ENCODE results near the gene CERK. TPM values are rescaled to one million over a fixed set of nuclear protein-coding genes. Genes with fewer than 3 reads are reported as not detected.

Gene CERK
- total RNA-seq, 1 donor from 2014 or later: 103 TPM

DNA sequence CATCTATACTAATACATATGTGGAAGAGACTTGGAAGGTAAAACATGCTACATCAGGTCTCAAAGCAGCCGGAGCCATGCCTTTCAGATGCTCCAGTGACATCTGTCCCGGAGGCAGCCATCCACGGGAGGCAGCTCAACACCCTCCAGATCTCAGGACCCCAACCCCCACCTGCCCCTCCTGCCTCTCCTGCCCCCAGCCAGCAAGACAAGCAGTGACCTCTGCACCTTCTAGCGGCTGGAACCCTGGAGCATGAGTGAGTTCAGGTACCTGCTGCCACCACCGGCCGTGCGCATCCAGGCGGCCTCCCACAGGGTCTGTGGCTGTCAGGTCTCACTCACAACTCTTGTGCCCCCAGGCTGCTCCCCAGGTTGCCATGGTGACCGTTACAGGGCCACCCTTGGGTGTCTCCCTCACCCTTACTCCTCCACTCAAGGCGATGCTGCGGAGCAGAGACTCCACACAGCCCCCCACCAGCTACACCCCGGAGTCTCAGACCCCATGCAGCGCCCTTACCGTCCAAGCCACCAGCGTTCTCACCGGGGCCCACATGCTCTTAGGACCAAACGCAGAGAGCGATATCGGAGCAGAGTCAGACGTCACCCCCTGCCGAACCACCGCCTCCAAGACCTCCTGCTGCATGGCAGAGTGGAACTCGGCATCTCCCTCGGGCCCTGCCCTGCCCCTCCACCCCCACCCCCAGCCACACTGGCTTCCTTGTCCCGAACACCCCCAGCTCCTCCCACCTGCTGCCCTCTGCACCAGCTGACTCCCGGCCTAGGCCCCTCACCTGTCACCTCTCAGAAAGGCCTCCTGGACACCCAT, 34.7 kb downstream of the CERK start:
- DNase-seq (ENCODE audit: low read depth, low spot score): no peak

DNA sequence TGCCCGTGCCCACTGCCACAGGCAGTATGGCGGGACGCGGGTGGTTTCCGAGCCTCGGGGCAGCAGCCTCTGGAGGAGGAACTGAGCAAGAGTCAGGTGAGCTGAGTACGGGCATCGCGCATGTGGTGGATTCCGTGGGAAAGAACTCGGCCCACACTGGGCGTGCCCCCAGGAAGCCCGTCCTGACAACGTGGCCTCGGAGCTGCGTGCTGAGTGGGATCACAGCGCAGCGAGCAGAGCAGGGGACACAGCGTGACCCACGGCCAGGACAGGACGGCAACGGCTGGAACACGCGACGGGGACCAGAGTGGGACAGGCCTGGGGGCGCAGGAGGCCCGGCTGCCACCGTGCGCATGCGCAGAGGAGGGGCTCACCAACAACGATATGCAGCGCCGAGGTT, 36.8 kb downstream of the CERK start:
- DNase-seq (ENCODE audit: low read depth, low spot score): no peak

DNA sequence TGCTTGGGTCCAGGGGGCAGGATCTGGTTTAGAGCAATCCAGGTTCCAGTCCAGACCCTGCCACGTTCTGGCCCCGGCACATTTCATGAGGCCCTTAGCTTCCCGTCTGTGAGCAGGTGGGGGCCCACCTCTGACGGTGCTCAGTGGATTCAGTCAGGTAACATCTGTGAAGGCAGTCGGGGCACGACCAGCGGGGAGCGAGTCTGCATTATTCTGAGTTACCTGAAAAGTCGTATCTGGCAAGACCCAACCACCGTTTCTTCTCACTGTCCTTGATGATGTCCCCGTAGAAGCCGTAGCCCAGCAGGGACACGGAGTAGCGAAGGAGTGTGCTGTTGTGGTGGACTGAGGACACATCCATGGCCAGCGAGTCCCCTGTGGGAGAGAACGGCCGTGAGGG, 39.0 kb downstream of the CERK start:
- DNase-seq (ENCODE audit: low read depth, low spot score): no peak

DNA sequence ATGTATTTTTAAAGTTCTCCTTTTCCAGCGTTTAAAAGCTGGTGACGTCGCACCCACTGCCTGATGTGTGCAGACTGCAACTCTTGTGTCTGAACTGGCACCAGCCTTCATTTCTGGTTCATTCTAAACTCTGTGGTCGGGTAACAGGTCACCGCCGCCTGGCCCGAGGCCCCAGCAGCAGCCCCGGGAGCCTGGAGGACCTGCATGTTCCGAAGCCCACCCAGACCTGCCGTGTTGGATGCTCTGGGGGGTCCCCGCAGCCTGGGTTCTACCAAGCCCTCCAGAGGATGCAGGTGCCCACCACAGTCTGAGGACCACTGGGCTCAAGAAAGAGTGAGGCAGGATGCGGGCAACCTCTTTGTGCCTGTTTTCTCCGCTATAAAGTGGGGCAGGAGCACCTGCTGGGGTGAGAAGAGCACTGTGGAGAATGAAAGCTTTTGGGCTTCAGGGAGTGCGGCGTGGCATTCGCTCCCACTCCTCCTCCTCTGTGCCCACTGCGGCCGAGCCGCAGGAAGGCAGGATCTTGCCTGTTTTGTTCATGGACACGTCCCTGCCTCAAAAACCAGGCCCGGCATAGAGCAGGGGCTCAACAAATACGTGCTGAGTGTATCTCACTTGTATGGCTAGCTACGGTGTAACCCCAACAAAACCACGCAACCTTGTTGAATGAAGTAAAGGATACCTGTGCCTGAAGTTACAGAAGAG, 40.1 kb downstream of the CERK start:
- no peak for DNase-seq (ENCODE audit: low read depth, low spot score)

DNA sequence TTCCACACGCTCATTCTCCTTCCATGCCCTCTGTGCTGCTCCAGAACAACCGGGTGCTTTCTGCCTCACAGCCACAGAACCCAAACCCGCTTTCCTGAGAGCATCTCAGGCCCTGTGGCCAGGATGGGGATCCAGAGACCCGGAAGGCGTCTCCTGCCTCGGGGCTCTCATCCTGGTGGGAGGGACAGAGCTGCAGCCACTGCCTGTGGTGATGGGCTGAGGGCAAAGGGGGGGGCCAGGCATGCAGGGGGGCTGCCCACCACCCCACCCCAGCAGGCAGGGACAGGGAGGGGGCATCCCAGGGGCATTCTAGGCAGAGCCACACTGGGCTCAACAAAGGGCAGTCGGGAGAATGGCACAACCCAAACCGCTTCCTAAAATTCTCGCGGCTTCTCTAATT, 41.4 kb downstream of the CERK start:
- DNase-seq (ENCODE audit: low read depth, low spot score): no peak

DNA sequence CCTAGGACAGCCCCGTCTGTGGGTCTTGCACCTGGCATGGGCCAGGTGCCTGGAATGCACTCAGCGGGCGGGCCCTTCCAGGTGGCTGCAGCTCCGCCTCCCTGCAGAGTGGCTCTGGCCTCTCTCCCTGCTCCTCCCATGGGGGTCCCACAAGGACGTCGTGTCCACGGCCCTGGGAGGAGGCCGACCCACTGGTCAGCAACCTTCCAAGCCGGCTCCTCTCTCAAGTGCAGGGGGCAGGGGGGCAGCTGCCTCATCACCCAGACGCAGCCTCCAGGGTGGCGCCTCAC, 41.9 kb downstream of the CERK start:
- DNase-seq (ENCODE audit: low read depth, low spot score): no peak

DNA sequence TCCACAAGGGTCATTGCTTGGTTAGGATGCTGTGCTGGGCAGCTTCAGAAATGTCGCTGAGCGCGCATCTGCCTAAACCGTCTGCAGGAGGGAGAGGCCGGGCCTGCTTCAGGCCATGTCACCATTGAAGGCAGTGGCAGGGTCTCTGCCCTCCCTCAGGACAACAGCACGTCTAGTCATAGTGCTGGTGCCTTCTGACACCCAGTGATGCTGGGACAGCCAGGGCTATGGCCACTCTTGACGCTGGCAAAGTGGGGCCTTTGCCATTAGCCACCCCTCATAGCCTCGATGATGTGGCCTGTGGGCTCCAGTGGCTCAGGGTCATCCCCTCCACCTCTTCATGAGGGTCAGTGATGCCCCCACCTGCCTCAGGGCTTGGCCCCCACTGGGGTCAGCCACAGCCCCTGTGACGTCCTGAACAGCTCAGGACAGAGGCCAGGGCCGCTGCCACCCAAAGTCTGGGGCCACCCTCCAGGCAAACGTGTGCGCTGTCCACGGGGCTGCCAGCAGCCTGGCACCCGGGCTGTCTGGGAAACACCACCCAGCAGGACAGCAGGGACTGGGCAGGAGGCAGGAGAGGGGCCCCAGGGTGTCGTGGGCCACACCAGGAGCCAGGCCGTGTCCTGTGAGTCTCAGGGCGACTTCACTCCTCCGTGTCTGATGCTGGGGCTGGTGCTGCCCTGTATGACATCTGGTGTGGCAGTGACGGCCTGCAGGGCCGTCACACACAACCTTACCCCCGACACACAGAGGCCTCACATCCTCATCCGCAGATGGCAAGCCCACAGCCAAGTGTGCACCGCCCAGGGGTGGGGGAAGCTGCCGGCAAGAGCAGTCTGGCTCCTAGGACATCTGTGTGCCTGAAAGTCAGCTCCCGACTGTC, 42.5 kb downstream of the CERK start:
- no peak for DNase-seq (ENCODE audit: low read depth, low spot score)

DNA sequence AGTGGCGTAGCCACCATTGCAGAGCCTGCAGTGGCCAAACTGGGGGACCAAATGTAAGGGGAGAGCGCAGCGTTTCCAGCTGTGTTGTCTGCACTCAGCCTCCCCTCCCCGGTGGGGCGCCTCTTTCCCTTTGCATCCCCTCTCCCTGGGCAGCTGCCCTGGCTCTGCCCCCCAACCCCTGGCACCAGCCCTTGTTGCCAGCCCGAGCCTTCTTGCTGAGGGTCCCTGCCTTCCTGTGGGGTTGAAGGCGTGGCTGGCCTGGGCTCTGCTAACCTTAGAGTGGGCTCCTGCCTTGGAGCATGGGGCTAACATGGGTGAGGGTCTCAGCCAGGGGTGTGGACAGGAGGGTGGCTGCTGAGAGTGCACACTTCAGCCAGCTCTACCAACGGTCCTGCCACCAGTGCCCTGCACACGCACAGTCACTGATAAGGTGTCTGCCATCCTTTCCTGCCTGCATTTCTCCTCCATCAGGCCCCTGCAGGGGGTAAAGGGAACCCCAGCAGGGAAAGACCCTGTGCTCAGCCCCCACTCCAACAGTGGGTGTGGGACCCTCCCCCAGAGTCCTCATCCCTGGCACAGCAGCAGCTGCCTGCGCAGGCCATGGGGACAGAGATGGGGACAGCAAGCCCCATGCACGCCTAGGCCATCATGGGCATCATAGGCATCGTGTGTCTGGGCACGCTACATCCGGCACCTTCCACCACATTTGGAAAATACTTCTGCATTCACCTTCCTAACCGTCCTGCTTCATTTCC, 43.5 kb downstream of the CERK start:
- DNase-seq (ENCODE audit: low read depth, low spot score): no peak

DNA sequence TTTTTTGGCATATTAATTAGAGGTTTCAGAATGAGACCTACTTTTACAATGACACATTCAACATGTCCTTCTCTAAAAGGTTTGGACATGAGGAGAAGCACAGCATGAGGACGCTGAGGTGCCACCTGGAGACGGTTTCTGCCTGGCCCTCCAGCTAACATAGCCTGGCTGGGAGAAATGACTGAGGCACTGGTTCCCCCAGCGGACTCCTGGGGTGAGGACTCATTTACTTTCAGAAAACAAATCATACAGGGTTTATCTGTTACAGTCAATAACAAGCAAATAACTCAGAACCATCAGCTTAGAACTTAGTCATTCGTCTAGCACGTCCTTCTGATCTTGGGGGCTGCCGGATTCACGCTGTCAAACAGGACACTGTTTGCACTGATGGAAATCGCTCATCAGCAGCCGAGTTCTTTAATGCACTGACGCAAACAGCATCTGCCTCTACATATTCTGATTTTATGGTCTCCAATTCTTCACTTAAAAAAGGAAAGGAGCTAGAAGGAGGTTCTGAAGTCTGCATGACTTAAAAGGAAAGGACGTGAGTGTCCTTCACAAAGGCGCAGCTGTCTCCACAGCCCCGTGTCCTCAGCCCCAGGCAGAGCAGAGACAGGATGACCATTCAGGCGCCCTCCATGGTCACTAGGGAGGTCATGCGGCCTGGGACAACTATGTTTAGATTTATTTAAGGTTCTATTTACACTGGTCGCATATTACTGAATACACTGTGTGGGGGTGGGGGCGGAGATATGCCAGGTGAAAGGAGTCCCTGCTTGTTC, 44.2 kb downstream of the CERK start:
- no peak for DNase-seq (ENCODE audit: low read depth, low spot score)

DNA sequence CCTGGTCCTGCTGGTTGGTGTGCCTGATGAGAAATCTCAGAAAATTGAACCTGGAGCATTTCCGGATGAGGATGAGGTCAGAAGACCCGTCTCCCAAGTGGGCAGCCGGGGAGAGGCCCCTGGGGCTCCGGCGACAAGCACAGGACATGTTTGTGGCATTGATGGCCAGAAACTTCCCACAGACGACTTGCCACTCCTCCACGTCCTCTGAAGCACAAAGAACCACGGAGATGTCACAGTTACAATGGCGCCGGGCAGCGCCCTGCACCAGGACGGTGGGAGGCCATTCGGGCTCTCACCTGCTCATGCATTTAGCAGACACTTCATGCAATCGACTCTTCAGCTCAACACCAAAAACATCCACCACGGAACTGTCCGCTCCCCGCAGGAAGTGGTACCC, 46.5 kb downstream of the CERK start:
- no peak for DNase-seq (ENCODE audit: low read depth, low spot score)

DNA sequence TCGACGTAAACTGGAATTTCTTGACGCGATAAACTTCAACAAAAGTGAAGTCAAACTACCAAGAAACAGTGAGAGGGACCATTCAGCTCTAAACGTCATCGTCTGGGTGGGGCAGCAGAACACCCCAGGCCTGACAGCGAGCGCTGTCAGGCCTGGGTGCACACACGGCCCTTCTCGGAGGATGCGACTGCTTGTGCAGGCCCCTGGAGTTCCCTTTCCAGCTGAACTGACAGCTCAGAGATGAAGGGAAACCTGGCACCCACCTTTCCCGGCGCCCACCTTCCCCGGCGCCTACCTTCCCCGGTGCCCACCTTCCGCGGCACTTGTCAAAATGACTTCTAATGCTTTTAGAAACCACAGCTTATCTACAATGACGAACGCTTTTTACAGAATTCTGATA, 47.9 kb downstream of the CERK start:
- DNase-seq (ENCODE audit: low read depth, low spot score): no peak

DNA sequence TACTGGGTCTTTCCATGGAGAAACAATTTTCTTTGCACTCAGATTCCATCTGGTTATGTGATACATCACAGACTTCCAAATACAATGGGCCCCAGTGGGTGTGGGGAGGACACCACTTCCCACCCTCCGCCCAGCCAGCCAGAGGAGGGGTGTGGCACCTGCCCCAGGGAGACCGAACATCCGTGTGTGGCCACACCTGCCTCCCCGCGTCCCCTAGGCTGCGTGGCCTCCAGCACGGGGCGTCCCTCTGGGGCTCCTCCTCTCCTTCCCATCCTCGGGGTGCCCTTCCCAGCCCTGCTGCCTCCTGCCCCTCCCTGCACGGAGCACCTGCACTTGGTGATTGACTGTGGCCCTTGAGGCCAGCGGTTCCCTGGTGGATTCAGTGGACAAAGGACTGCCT, 49.1 kb downstream of the CERK start:
- no peak for DNase-seq (ENCODE audit: low read depth, low spot score)

DNA sequence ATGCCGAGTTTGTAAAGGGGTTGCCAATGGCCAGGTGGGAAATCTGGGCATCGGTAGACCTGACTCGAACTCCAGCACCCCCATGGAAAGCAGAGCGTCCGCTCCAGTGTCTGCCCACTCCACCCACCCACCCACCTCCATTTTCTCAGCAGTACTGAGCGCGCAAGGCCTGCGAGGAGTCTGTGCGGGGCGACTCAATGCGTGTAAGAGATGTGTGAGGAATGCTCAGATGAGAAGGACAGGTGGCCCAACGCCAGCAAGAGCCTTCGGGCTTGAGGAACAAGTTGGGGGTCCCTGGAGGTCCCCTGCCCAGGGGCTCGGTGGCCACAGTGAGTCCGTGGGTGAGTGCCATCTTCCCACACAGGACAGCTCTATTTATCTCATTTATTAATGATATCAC, 50.6 kb downstream of the CERK start:
- no peak for DNase-seq (ENCODE audit: low read depth, low spot score)

DNA sequence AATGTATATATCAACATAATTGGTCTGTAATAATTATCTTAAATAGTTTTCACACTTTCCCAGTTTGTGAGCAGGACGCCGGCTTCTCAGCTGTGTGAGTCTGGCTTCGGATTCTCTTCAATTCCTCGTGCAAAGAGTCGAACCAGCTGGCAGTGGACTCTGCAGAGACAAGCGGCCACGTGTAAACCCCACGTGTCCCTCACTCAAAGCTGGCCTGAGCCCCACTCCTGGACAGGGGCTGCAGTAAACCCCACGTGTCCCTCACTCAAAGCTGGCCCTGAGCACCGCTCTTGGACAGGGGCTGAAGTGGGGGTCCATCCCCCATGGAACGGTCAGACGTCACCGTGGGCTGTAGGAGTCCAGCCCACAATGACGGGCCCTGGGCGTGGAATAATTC, 51.0 kb downstream of the CERK start:
- no peak for DNase-seq (ENCODE audit: low read depth, low spot score)

DNA sequence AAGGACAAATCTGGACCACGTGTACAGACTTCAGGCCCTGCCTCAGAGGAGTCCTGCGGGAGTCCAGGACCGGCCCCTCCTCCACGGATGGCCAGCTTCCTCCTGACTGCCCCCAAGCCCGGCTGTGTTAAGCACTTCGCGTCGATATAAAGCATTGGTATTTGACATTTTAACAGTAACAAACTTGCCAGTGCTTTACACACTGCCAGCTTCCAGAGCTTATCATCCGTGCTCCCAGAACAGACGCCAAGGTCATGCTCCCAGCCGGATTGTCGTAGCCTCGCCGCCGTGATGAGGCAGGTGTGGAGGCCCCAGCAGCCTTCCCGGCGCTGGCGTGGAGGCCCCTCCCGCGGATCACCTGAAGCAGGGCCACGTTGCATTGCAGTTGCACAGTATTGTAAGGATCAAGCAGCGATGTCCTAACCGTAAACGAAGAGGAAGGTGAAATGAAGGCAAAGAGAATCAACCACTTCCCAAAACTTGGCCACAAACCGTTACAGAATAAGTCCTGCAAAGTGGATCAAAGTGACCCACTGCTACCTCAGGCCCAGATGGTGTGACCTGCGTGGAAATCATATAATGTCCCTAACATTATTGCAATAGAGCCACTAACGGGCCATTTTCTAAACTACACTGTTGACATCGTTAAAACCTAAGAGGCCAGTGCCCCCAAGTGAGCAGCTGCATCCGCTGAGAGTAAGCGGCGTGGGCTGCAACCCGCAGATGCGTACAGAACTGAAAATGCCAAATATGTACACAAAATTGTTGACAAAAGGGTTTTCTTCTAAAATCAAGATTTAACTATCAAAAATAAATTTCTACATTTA, 51.6 kb downstream of the CERK start:
- DNase-seq (ENCODE audit: low read depth, low spot score): no peak

DNA sequence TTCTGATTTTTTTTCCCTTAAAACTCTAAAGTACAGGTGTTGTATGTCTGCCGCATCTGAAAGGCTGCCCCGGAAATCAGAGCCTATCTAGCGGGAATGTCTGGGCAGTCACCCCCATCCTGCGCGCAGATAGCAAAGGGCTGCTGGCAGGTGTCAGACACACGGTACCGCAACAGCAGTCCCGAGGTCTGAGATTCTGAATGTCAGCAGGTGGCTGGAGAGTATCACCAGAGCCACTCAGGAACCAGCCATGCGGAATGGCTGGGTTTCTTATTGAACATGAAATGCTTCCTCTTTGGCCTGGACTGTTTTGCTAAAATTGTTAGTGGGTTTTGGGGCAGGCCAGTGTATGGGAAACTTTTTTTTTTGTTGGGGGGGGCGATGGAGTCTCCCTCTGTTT, 53.3 kb downstream of the CERK start:
- DNase-seq (ENCODE audit: low read depth, low spot score): no peak

DNA sequence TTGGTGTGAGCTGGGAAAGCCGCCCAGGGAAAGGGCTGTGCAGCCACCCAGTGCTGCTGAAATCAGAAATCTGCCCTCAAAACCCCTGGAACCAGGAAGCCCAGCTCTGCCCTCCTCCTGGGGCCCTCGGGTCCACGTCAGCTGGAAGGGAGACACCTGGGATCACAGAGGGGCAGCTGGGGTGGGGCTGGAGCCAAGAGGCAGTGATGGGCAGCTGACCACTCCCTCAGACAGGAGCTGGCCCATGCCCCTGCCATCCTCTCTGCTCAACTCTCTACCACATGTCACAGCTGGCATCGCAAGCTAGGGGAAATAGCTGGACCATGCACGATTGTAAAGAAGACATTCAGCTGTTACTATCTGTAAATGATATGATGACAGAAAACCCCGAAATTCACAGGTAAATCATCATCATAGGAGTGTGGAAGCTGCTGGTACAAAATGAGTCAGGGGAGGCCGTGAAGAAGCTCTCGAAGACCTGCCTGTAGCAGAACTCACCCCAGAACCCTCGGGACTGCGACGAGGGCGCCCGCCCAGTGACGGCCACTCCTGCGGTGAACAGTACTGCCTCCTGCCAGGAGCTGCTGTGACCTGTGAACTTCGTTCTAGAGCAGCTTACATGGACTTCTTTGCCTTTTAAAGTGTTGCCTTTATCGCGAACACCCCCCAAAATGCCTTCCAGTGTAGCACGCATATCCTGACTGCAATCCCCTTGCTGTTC, 55.9 kb downstream of the CERK start:
- no peak for DNase-seq (ENCODE audit: low read depth, low spot score)

DNA sequence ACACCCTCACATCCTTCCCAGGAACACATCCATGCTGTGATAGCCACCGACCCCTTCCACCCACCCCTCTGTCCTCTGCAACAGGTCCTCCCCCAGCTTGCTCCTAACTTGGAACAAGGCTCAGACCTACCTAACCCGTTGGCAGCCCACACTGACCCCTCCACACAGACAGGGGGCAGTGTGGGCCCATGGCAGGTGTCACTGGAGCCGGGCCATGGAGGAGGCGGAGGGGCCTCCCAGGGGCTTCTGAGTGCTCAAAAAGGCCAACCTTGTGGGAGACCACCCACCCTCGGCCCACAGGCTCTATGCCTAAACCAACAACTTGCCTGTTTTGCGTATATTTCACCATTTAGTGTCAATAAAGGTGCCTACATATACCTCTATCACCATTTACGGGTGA, 57.0 kb downstream of the CERK start:
- no peak for DNase-seq (ENCODE audit: low read depth, low spot score)

DNA sequence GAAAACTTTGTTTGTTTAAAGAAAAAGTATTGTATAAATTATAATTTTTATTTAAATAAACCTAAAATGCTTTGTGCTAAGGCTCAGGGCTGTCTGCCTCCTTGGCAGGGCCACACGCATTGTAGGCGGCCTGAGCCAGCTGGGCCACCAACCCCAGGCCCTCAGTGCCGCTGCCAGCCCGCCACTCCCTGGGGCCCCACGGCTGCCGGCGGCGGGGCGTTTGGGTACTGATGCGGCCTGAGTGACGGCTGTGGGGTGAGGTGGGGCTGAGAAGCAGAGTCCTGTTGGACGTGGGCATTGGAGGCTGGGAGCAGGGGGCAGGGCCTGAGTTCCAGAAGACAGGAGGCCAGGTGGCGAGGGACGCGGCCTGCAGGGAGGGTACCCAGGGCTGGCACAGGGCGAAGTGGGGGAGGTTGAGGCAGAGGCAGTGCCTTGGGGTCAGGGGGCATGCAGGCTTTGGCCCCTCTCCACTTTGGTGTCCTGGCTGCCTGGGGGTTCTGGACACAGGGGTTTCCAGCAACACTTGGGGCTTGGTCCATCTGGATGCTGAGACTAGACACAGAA, 58.3 kb downstream of the CERK start:
- no peak for DNase-seq (ENCODE audit: low read depth, low spot score)
